ENCODE data around the gene CEP41.
A peak's percentile ranks its signal among the peaks of the same experiment; 100 is the strongest.
"Not testable (repeated sequence)": the region's sequence is repeated elsewhere in the genome, so short reads cannot be mapped to it uniquely, and the experiment has no call there.

The CEP41 gene

GRCh38 chr7:130458257-130458656 lies 17.4 kb upstream of the CEP41 start:
- no peak for DNase-seq (ENCODE audit: low spot score)

DNA sequence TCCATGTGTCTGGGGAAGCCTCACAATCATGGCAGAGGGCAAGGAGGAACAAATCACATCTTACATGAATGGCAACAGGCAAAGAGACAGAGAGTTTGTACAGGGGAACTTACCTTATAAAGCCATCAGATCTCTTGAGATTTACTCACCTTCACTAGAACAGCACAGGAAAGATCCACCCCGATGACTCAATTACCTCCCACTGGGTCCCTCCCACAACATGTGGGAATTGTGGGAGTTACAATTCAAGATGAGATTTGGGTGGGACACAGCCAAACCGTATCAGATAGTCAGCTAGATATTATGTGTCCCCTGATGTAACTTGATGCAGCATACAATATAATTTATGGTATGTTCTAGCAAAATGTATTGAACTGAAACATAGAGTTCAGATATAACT lies 14.1 kb upstream of the CEP41 start:
- DNase-seq (ENCODE audit: low spot score): no peak

DNA sequence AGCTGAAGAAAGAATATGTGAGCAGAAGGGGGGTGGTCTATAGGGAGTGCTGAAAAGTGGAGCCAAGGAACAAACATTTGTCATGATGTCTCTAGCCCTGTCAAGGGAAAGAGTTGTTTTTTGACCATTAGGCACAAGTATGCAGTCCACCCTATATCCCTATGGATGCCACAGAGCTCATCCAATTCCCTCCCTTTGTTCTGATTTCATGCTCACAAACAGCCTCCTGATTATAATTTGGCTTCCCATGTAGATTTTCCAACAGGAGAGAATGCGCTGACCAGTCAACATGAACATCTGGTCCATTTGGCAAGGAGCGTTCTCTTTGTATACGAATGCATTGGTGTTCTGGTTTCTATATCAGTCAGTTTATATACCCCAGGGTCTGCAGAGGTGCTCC lies 12.1 kb upstream of the CEP41 start:
- no peak for DNase-seq (ENCODE audit: low spot score)

DNA sequence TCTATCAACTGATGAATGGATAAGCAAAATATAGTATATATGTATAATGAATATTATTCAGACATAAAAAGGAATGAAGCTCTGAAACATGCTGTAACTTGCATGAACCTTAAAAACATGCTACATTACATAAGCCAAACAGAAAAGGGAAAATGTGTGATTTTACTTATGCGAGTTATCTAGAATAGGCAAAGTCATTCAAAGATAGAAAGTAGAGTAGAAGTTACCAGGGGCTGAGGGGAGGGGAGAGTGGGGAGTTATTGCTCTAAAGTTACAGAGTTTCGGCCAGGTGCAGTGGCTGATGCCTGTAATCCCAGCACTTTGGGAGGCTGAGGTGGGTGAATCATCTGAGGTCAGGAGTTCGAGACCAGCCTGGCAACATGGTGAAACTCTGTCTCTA lies 10.5 kb upstream of the CEP41 start:
- DNase-seq (ENCODE audit: low spot score): not testable (repeated sequence)

DNA sequence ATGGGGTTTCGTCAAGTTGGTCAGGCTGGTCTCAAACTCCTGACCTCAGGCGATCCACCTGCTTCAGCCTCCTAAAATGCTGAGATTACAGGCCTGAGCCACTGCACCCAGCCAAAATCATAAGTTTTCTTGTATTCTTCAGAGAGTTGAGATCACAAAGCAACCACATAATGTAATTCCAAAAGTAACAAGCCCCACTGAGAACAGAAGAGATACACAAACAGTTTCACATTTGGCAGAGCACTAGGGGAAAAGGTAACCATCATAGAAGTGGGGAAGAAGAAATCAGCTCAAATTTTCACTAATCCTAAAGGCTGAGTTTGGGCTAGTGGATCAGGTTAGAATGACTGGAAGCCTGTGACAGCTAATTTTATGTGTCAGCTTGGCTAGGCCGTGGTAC lies 5.4 kb upstream of the CEP41 start:
- no peak for DNase-seq (ENCODE audit: low spot score)

DNA sequence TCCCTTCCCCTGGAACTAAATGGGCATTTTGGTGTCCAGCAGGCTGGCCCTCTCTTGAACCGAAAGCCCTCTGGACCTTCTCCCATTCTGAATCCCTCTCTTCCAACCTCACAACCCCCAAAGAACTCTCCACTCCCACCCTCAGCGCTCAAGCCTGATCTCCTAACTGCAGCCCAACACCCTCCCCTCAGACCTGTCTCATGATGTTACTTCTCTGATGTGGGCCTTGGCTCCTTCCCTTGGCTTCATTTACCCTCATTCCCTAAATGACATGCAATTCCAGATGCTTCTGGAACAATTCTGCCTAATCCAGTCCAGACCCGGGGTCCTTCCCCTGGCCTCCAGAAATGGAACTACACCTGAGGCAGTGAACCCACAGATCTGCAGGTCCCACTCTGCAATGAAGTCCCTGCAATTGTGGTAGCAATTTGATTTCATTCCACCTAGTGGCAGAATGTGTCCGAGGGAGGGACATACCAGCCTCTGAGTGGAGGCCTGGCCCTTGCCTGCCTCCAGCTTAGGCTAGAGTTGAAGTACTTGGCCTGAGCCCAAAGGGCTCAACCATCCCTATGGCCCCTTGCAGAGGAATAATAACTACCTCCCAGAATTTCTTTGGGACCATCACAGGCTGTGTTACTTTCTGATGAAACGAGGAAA lies 4.1 kb upstream of the CEP41 start:
- no peak for DNase-seq (ENCODE audit: low spot score)

DNA sequence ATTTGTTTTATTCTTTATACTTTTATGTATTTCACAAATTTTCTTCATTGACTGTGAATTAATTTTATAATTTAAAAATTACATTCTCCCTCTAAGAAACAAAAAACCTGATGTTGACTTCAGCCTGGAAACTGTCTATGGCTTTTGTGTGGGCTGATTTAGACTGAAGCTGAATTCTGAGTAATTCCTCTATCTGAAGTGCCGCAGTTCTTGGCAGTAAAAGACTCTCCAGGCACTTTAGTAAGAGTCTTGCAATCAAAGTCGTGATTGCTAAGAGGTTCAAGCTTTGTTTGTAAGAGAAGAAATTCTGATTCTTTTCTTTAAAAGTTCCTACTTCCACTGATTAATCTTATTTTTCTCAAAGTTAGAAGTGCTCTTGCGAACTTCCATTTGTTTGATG lies 3.4 kb upstream of the CEP41 start:
- no peak for DNase-seq (ENCODE audit: low spot score)

DNA sequence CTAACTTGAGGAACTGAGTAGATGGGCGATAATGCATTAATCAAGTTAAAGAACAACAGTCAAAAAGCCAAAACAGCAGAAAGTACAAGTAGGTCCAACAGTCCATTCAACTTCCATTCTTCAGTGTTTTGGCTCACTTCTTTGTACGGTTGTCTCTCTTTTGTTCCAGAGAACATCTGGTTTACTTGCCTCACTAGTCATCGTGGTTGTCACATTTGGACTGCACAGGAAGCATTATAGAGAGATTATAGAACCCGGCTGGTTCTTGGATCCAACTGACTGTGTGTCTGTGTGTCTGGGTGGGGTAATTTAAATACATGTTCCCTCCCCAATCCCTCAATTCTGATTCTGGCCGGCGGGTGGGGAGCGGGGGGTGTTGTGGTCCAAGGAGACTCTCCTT lies 1.8 kb upstream of the CEP41 start:
- no peak for DNase-seq (ENCODE audit: low spot score)

DNA sequence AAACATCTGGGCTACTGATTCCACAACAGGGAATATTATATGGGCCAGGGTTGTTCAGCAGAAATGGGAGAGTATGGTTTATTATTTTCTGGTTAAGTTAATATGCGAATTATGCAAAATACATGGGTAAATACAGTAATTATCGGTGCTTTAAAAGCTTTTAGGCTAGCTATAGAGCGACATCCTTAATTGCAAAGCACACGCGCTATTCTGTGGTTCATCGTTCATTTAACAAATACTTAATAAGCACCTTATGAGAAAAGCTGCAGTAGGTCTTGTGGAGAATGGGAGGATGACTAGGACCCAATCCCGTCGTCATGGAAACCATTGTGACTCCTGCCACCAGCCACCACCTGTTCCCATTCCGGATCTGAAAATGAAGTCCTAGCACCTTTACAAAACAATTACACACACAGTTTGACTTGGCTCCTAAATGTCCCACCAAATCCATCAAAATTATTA lies 623 bp upstream of the CEP41 start:
- peak; percentile 76 for DNase-seq (ENCODE audit: low spot score)

GRCh38 chr7:130436253-130436652 lies 4.6 kb downstream of the CEP41 start:
- no peak for DNase-seq (ENCODE audit: low spot score)

GRCh38 chr7:130435311-130435854 lies 5.4 kb downstream of the CEP41 start:
- no peak for DNase-seq (ENCODE audit: low spot score)

GRCh38 chr7:130433301-130433700 lies 7.5 kb downstream of the CEP41 start:
- no peak for DNase-seq (ENCODE audit: low spot score)

DNA sequence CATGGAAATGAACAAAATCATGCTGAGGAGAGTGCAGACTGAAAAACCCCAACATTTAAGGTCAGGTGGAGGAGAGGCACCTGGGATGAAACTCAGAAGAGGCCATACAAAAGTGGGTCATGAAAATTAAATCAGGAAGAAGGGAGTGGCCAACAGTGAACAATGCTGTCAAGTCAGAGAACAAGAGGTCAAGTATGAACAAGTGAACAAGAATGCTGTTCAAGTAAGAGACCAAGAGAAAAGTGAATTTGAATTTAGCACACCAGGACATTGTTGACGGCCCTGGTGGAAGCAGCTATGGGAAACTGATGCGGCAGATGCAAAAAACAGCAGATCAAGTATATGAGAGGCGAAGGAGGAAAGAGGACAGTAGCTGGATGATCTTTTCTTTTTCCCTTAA lies 7.9 kb downstream of the CEP41 start:
- DNase-seq (ENCODE audit: low spot score): no peak

DNA sequence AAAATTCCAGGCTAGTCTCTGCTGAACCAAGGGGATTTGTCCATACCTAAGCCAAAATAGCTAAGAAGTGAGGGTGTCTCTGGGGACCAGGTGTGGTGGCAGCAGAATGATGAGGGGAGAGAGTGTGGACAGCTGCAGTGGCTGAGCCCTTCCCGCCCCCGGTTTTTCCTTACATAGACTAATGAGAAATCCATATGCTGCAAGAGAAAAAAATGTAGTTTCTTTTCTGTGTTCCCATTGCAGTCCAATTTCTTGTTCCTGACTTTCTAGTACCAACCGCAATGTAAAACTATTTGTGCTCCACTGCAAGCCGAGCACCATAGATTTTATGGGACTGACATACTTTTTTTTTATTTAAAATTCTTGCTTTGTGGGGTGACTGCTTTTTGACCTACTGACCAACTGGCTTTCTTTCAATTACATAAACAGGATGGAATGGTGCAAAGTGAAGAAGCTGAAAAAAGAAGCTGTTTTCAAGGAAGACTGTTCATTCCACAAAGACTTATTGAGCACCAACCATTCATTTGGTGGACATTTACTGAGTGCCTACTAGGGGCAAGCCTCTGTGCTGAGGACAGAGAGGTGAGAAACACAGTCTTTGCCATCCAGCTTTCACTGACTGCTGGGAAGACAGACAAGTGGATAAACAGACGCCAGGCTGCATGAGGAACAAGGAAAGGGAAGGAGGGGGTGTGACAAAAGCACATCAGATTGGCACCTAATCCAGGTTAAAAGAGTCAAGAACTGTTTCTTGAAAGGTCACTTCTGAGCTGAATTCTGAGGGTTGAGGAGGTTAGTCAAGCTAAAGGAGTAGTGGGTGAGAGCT lies 9.8 kb downstream of the CEP41 start:
- DNase-seq (ENCODE audit: low spot score): peak; percentile 55

DNA sequence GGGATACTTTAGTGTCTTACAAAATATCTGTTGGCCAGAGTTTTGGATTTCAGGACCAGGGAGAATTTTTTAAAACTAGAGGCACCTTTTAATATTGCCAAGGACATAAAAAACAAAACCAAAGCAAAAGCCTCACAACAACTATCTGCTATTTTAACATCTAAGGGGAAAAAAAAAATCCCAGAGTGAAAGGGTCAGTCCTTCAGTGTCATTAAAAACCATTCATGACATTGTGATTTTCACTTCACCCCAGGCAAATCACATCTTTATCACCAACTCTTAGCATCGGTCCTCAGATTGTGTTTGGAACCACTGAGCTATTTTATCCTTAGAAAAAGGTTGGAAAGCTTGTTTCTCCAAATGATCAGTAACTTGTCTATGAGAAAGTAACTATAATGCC lies 10.7 kb downstream of the CEP41 start:
- DNase-seq (ENCODE audit: low spot score): no peak

DNA sequence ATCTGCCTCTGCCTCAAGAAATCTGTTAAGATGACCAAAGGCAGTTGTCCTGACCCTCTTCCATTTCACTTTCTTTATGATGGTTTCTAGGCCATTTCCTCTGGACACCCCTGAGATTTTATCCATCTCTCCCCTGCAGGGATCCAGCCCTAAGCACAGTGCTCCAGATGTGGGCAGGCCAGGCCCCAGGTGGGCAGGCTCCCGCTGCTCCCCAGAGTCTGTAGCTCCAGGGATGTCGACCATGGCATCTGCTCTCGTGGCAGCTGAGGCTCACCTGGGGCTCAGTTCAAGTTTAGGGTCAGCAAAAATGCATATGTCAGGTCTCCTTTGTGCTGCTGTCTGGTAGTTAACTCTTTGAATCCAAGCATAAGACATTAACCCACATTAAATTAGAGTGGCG lies 11.8 kb downstream of the CEP41 start:
- no peak for DNase-seq (ENCODE audit: low spot score)

GRCh38 chr7:130426564-130426963 lies 14.3 kb downstream of the CEP41 start:
- DNase-seq (ENCODE audit: low spot score): no peak

DNA sequence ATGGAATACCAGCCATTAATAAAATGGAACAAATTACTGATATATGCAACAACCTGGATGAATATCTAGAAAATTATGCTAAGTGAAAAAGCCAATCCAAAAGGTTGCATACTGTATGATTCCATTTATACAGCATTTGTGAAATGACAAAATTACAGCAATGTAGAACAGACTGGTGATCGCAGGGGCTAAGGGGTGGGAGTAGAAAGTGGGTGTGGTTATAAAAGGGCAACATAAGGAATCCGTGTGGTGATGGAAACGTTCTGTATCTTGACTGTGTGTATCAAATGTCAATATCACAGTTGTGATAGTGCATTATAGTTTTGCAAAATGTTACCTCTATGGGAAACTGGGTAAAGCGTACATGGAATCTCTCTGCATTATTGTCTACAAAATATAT lies 15.0 kb downstream of the CEP41 start:
- no peak for DNase-seq (ENCODE audit: low spot score)

- no peak for DNase-seq (ENCODE audit: low spot score)
Observed at GRCh38 chr7:130423501-130424037, 17.2 kb downstream of the CEP41 start.

GRCh38 chr7:130421684-130422083 lies 19.1 kb downstream of the CEP41 start:
- DNase-seq (ENCODE audit: low spot score): no peak

- no peak for DNase-seq (ENCODE audit: low spot score)
Observed at GRCh38 chr7:130420943-130421578, 19.8 kb downstream of the CEP41 start.

DNA sequence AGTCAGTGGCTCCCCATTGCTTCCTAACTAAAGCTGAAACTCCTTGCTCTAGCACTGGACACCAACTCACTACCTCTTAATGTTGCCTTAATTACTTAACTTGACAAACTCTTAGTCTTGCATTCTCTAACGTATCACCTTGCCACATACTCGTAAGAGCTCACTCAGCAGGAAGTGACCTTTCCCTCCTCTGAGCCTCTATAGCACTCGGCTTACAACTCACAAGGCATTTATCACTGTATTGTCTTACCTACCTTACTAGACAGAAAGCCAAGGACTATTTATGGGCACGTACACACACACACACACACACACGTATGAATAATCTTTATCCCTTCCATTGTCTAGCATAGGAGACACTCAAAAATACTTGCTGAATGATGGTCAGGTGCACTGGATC lies 21.2 kb downstream of the CEP41 start:
- DNase-seq (ENCODE audit: low spot score): no peak

- no peak for DNase-seq (ENCODE audit: low spot score)
Observed at GRCh38 chr7:130418306-130418705, 22.5 kb downstream of the CEP41 start.
